HCT116 (cell line): ENCODE results near the gene TCP11L2. TPM values are rescaled to one million over a fixed set of nuclear protein-coding genes. Genes with fewer than 3 reads are reported as not detected.

ENCODE experiments used
- ATAC-seq: fragments of 200-7000 bp; cut with Tn5 transposase; 2 replicates; pipeline ENCODE4 v1.9.1; 2020; ENCODE audit warnings: mild to moderate bottlenecking, moderate library complexity
- BruUV-seq: library from RNA; stranded (reverse); fragments of 400-500 nt; replicated peaks from 2 replicates; lab custom pipeline; 2021; lab: Mats Ljungman, UMichigan
- CTCF ChIA-PET: fragments of 300-600 bp; sonication (Branson Sonifier 250); formaldehyde crosslinking; loops from one replicate; lab custom pipeline; 2021; ENCODE audit warnings: antibody characterized with exemption; lab: Charles Lee
- POLR2A ChIA-PET: fragments of 300-600, 350-600 bp; sonication (Branson Sonifier 250); formaldehyde crosslinking; loops from one replicate; lab custom pipeline; 2021; ENCODE audit warnings: antibody characterized with exemption; lab: Charles Lee
- RAD21 ChIA-PET, 2 experiments: fragments of 300-600 bp; sonication (Branson Sonifier 250); formaldehyde crosslinking; loops; one replicate each; lab custom pipeline; 2023; ENCODE audit warnings: low total read pairs in 2 of 2; ENCODE audit not compliant: uncharacterized antibody in 2 of 2, unreplicated experiment in 2 of 2, low non-redundant PET in 1 of 2; lab: Charles Lee
- DNase-seq: peaks from one replicate; pipeline ENCODE4 v3.0.0-alpha.2; 2010; ENCODE audit warnings: low read depth, low spot score
- H2AFZ ChIP-seq: fragments of 200-600 bp; shearing (Covaris generic), sonication (generic); 2 replicates; pipeline ENCODE4 v1.6.1; 2017; ENCODE audit warnings: low read depth, mixed run types, mixed read lengths, antibody characterized with exemption, low read length; ENCODE audit not compliant: poor library complexity, severe bottlenecking
- H3K27ac ChIP-seq: 2 replicates; pipeline ENCODE4 v1.5.1; 2012; ENCODE audit warnings: low read depth, low read length
- H3K27me3 ChIP-seq: fragments of 200-600 bp; sonication (generic); 2 replicates; pipeline ENCODE4 v1.6.1; 2016; ENCODE audit warnings: mixed run types, low read length, mixed read lengths; ENCODE audit not compliant: insufficient read depth
- H3K36me3 ChIP-seq, 2 experiments: fragments of 200-500 bp in 1 of 2; fragments of 200-600 bp in 1 of 2; sonication (Bioruptor generic) in 1 of 2; sonication (generic) in 1 of 2; 2 replicates each; pipeline versions ENCODE4 v1.5.1 to v1.6.1; 2014 to 2016; ENCODE audit warnings: low read length in 2 of 2, inconsistent platforms in 1 of 2, mixed read lengths in 1 of 2, mixed run types in 1 of 2; ENCODE audit not compliant: insufficient read depth in 2 of 2, control insufficient read depth in 1 of 2
- H3K4me1 ChIP-seq, 2 experiments: fragments of 200-600 bp in 1 of 2; sonication (generic) in 1 of 2; 2 replicates each; pipeline versions ENCODE4 v1.5.1 to v1.6.1; 2012 to 2017; ENCODE audit warnings: low read length in 2 of 2, inconsistent platforms in 1 of 2, mild to moderate bottlenecking in 1 of 2, mixed read lengths in 1 of 2, mixed run types in 1 of 2, moderate library complexity in 1 of 2; ENCODE audit not compliant: insufficient read depth in 2 of 2, control insufficient read depth in 1 of 2
- H3K4me2 ChIP-seq: fragments of 200-600 bp; sonication (generic); 2 replicates; pipeline ENCODE4 v1.6.1; 2017; ENCODE audit warnings: mixed run types, low read length, mixed read lengths
- H3K4me3 ChIP-seq, 2 experiments: fragments of 200-600 bp in 1 of 2; sonication (generic) in 1 of 2; replicated peaks in 1 of 2; 2 replicates each; pipeline ENCODE4 v1.5.1; 2011 to 2016; ENCODE audit warnings: low read length in 2 of 2, control low read depth in 1 of 2, low read depth in 1 of 2, mild to moderate bottlenecking in 1 of 2, mixed read lengths in 1 of 2, mixed run types in 1 of 2
- H3K79me2 ChIP-seq: fragments of 200-600 bp; sonication (generic); 2 replicates; pipeline ENCODE4 v1.6.1; 2017; ENCODE audit warnings: mild to moderate bottlenecking, mixed run types, low read length, moderate library complexity, mixed read lengths; ENCODE audit not compliant: insufficient read depth
- H3K9ac ChIP-seq: fragments of 200-600 bp; sonication (generic); 2 replicates; pipeline ENCODE4 v1.6.1; 2016; ENCODE audit warnings: low read length, mixed read lengths
- H3K9me2 ChIP-seq: fragments of 200-600 bp; sonication (generic), shearing (Covaris generic); 2 replicates; pipeline ENCODE4 v1.6.1; 2017; ENCODE audit warnings: mixed run types, mild to moderate bottlenecking, moderate library complexity; ENCODE audit not compliant: insufficient read depth
- H3K9me3 ChIP-seq, 2 experiments: fragments of 200-500 bp in 1 of 2; fragments of 200-600 bp in 1 of 2; sonication (Bioruptor generic) in 1 of 2; sonication (generic) in 1 of 2; 2 replicates each; pipeline ENCODE4 v1.6.1; 2014 to 2017; ENCODE audit warnings: low read length in 2 of 2, mixed read lengths in 2 of 2, inconsistent platforms in 1 of 2, low read depth in 1 of 2, mild to moderate bottlenecking in 1 of 2, mixed run types in 1 of 2, moderate library complexity in 1 of 2; ENCODE audit not compliant: control insufficient read depth in 1 of 2, insufficient read depth in 1 of 2
- H4K20me1 ChIP-seq: fragments of 200-600 bp; sonication (generic), shearing (Covaris generic); 2 replicates; pipeline ENCODE4 v1.6.1; 2017; ENCODE audit warnings: mixed run types, mild to moderate bottlenecking, moderate library complexity; ENCODE audit not compliant: insufficient read depth
- CBX3 ChIP-seq: IDR thresholded peaks from 2 replicates; pipeline ENCODE4 v1.6.1; 2012; ENCODE audit warnings: low read depth
- EGR1 ChIP-seq: IDR thresholded peaks from 2 replicates; pipeline ENCODE4 v1.6.1; 2012; ENCODE audit warnings: low read depth
- ELF1 ChIP-seq: IDR thresholded peaks from 2 replicates; pipeline ENCODE4 v1.6.1; 2012; ENCODE audit warnings: low read depth, borderline replicate concordance
- EZH2phosphoT487 ChIP-seq: fragments of 200-600 bp; IDR thresholded peaks from 2 replicates; pipeline ENCODE4 v1.6.1; 2018; ENCODE audit warnings: antibody characterized with exemption, borderline replicate concordance
- FOSL1 ChIP-seq: IDR thresholded peaks from 2 replicates; pipeline ENCODE4 v1.6.1; 2012; ENCODE audit warnings: low read depth
- JUND ChIP-seq: IDR thresholded peaks from 2 replicates; pipeline ENCODE4 v1.6.1; 2012
- POLR2A ChIP-seq: IDR thresholded peaks from 2 replicates; pipeline ENCODE4 v1.7.0; 2011; ENCODE audit warnings: borderline replicate concordance; ENCODE audit not compliant: insufficient read depth, insufficient read length; ENCODE audit errors: extremely low read depth
- POLR2AphosphoS5 ChIP-seq: IDR thresholded peaks from 2 replicates; pipeline ENCODE4 v1.6.1; 2011; ENCODE audit warnings: mild to moderate bottlenecking, low read depth, low read length, moderate library complexity
- RAD21 ChIP-seq: IDR thresholded peaks from 2 replicates; pipeline ENCODE4 v1.6.1; 2012; ENCODE audit warnings: low read depth, mild to moderate bottlenecking
- SIN3A ChIP-seq: IDR thresholded peaks from 2 replicates; pipeline ENCODE4 v1.6.1; 2012; ENCODE audit warnings: low read depth
- SP1 ChIP-seq: IDR thresholded peaks from 2 replicates; pipeline ENCODE4 v1.6.1; 2012; ENCODE audit warnings: low read depth
- SRF ChIP-seq: IDR thresholded peaks from 2 replicates; pipeline ENCODE4 v1.6.1; 2012; ENCODE audit warnings: low read depth
- TCF7L2 ChIP-seq: IDR thresholded peaks from 2 replicates; pipeline ENCODE4 v1.7.0; 2011; ENCODE audit warnings: borderline replicate concordance, inconsistent platforms; ENCODE audit not compliant: insufficient read depth, insufficient read length; ENCODE audit errors: extremely low read depth
- YY1 ChIP-seq: IDR thresholded peaks from 2 replicates; pipeline ENCODE4 v1.6.1; 2011; ENCODE audit warnings: low read length, low read depth, moderate library complexity, mild to moderate bottlenecking; ENCODE audit not compliant: insufficient replicate concordance; ENCODE audit errors: extremely low read depth
- intact Hi-C: fragments of 100-400 bp; cut with micrococcal nuclease; formaldehyde crosslinking; loops from 2 replicates; pipeline ENCODE4 v1.10.0; 2022
- total RNA-seq: library from RNA; stranded (reverse); gene quantifications from one replicate; pipeline ENCODE4 v1.2.1, GENCODE V29; 2021; ENCODE audit not compliant: unreplicated experiment
- TF ChIP-seq, protein P1 (sequence below): IDR thresholded peaks from 2 replicates; pipeline ENCODE4 v1.6.1; 2012
- TF ChIP-seq, protein P2 (sequence below), 3 experiments: fragments of 200-600 bp in 1 of 3; sonication (generic) in 1 of 3; IDR thresholded peaks in 2 of 3; conservative IDR thresholded peaks in 1 of 3; 2 replicates each; pipeline ENCODE4 v1.5.1; 2012 to 2017; ENCODE audit warnings: low read depth in 2 of 3, low read length in 2 of 3, antibody characterized with exemption in 1 of 3, borderline replicate concordance in 1 of 3, control low read depth in 1 of 3, mild to moderate bottlenecking in 1 of 3, mixed read lengths in 1 of 3, mixed run types in 1 of 3, moderate library complexity in 1 of 3; ENCODE audit not compliant: insufficient read depth in 1 of 3
- TF ChIP-seq, protein P3 (sequence below): IDR thresholded peaks from 2 replicates; pipeline ENCODE4 v1.6.1; 2012

Gene TCP11L2
- total RNA-seq, 1 experiment from 2014 or later, result 14.4 TPM

DNA sequence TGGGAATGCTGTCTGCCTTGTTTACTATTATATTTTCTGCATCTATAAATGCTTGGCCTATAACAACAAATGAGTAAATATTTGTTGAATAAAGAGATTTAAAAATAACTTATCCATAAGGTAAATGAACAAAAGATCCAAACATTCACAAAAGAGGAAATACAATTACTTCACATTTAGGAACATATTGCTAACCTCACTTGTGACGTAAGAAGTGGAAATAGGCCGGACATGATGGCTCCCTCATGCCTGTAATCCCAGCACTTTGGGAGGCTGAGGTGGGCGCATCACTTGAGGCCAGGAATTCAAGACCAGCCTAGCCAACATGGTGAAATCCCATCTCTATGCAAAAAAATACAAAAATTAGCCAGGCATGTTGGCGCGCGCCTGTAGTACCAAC lies 29.0 kb upstream of the TCP11L2 start:
- Histone ChIP-seq H3K79me2 (no peaks in the 10 kb centered on the region), H3K36me3 (no peaks in the 10 kb centered on the region), H2AFZ (no peak overlapping the region), H3K4me2 (no peak overlapping the region), H3K9me3 (no peaks in the 10 kb centered on the region), H3K4me3 (no peak overlapping the region), H4K20me1 (no peaks in the 10 kb centered on the region), H3K4me1 (no peaks in the 10 kb centered on the region), H3K27ac (no peak overlapping the region), H3K9me2 (no peaks in the 10 kb centered on the region)
- CTCF ChIA-PET, result interaction anchor here (0.9 kb wide), 1 partner anchor 9 kb away, joined by 3 read pairs; no protein-coding TSS in a partner anchor
- no peak for ATAC-seq
- POLR2A ChIA-PET, result no interaction called here
- intact Hi-C loops, result no loop called here
- RAD21 ChIA-PET, result no interaction called here
- no TSS peak for BruUV-seq
- TF ChIP-seq EGR1, result no peak
- no peak for TF ChIP-seq SIN3A
- no peak for TF ChIP-seq YY1
- no peak for TF ChIP-seq CBX3
- no peak for TF ChIP-seq SP1
- TF ChIP-seq EZH2phosphoT487, result no peak
- TF ChIP-seq, protein P1, sequence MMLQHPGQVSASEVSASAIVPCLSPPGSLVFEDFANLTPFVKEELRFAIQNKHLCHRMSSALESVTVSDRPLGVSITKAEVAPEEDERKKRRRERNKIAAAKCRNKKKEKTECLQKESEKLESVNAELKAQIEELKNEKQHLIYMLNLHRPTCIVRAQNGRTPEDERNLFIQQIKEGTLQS, result no peak
- no peak for TF ChIP-seq SRF
- TF ChIP-seq, protein P2, sequence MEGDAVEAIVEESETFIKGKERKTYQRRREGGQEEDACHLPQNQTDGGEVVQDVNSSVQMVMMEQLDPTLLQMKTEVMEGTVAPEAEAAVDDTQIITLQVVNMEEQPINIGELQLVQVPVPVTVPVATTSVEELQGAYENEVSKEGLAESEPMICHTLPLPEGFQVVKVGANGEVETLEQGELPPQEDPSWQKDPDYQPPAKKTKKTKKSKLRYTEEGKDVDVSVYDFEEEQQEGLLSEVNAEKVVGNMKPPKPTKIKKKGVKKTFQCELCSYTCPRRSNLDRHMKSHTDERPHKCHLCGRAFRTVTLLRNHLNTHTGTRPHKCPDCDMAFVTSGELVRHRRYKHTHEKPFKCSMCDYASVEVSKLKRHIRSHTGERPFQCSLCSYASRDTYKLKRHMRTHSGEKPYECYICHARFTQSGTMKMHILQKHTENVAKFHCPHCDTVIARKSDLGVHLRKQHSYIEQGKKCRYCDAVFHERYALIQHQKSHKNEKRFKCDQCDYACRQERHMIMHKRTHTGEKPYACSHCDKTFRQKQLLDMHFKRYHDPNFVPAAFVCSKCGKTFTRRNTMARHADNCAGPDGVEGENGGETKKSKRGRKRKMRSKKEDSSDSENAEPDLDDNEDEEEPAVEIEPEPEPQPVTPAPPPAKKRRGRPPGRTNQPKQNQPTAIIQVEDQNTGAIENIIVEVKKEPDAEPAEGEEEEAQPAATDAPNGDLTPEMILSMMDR (IDR thresholded peaks at IDR 0.05 in 2 of 3, conservative IDR thresholded peaks at IDR 0.05 in 1 of 3; ENCODE audit: borderline replicate concordance in 1 of 3, insufficient read depth in 1 of 3, low read depth in 2 of 3, low read length in 2 of 3), result no peak
- no peak for TF ChIP-seq POLR2AphosphoS5
- TF ChIP-seq TCF7L2, result no peak
- TF ChIP-seq JUND, result no peak
- TF ChIP-seq POLR2A, result no peak
- no peak for TF ChIP-seq RAD21
- TF ChIP-seq, protein P3, sequence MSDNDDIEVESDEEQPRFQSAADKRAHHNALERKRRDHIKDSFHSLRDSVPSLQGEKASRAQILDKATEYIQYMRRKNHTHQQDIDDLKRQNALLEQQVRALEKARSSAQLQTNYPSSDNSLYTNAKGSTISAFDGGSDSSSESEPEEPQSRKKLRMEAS, result no peak
- no peak for TF ChIP-seq FOSL1
- TF ChIP-seq ELF1, result no peak
- TF ChIP-seq, all 23 proteins: peak for 0
- H3K27me3 ChIP-seq, result no peaks in the 10 kb centered on the region
- DNase-seq, result no peak
- no peak overlapping the region for H3K9ac ChIP-seq
